HCEC 1CT (cell line): ENCODE results near the gene SLC26A11.
"Not testable (repeated sequence)": the region's sequence is repeated elsewhere in the genome, so short reads cannot be mapped to it uniquely, and the experiment has no call there.

ENCODE experiments used
- DNase-seq: peaks from one replicate; pipeline ENCODE4 v3.0.0-alpha.2; 2017

The SLC26A11 gene

DNA sequence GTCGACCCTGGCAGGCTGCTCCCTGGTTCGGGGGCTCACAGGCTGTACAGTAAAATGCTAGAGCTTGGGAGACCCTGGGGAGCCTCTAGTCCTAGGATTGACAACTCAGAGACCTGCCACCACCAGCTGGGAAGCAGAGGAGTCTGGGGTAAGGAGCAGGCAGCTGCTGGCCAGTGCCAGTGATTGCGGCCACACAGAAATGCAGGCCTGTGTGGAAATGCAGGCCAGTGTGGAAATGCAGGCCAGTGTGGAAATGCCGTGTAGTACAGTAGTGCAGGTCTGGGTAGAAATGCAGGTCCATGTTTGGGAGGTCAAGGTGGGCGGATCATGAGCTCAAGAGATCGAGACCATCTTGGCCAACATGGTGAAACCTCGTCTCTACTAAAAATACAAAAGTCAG, 23.6 kb upstream of the SLC26A11 start:
- no peak for DNase-seq

GRCh38 chr17:80198144-80198661, 22.0 kb upstream of the SLC26A11 start:
- no peak for DNase-seq

DNA sequence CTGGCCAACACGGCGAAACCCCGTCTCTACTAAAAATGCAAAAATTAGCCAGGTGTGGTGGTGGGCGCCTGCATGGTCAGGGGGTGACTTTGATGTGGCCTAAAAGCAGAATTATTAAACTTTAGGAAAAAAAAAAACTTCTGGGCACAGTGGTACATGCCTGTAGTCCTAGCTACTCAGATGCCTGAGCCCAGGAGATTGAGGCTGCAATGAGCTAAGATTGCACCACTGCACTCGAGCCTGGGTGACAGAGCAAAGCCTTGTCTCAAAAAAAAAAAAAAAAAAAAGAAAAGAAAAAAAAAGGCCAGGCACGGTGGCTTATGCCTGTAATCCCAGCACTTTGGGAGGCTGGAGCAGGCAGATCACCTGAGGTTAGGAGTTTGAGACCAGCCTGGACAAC, 20.9 kb upstream of the SLC26A11 start:
- DNase-seq, result not testable (repeated sequence)

DNA sequence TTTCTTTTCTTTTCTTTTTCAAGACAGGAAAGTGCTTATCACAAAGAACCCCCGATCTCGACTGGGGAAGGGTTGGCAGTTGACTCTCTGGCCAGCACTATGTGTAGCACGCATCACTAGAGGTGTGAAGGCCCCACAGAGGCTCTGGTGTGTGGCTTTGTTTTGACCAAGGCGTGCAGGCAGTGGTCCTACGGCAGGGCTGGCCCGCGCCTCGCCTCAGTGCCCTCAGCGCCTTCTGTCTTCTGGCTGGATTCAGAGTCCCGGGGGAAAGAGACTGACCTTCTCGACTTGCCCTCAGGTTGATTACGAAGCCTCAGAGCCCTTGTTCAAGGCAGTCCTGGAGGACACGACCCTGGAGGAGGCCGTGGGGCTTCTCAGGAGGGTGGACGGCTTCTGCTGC, 18.8 kb upstream of the SLC26A11 start:
- DNase-seq, result no peak

DNA sequence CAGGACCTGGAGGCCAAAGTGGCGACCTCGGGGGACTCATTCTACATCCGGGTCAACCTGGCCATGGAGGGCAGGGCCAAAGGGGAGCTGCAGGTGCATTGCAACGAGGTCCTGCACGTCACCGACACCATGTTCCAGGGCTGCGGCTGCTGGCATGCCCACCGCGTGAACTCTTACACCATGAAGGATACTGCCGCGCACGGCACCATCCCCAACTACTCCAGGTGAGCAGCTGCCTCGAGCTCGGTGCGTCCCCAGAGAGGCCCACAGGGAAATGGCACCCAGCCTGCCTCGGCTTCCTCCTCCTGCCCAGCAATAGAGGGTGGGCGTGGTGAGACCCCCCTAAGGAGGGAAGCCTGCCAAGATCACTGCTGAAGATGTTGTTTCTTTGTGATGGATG, 18.0 kb upstream of the SLC26A11 start:
- DNase-seq, result no peak

DNA sequence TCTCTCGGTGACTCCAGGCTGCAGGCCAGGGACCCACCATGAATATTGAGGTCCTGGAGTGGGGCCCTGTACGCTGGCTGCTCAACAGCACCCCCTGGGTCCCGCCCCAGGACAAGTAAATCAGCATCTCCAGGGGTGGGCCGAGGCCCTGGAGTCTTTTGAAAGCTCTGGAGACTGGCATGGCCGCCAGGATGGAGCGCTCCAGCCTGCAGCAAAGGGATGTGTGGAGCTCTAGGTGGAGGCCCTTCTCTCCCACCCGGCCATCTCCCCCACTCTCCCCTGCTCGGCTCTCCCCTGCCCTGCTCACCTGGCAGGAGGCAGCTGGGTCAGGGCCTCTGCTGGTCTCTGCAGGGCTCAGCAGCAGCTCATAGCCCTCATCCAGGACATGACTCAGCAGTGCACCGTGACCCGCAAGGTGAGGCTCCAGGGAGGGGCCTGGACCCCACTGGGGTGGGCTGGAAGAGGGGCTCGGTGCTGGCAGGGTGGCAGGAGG, 16.7 kb upstream of the SLC26A11 start:
- DNase-seq, result no peak

GRCh38 chr17:80204626-80205468, 15.4 kb upstream of the SLC26A11 start:
- no peak for DNase-seq

DNA sequence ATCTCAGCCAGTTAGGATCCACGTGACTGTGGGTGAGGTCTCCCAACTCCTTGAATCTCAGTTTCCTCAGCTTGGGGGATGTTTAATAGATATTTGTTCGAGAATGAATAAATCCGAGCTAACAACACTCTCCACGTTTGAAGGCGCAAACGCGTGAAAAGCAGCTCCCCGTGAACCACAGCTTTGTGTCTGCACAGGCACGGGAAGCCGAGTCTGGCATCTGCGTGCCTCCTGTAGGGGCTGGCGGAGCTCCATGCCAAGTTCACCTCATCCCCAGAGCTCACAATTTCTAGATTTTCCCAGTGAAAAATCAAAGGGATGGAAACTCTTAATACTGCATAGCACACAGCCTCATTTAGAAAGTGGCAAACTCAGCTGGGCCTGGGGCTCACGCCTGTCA, 14.4 kb upstream of the SLC26A11 start:
- DNase-seq, result no peak

DNA sequence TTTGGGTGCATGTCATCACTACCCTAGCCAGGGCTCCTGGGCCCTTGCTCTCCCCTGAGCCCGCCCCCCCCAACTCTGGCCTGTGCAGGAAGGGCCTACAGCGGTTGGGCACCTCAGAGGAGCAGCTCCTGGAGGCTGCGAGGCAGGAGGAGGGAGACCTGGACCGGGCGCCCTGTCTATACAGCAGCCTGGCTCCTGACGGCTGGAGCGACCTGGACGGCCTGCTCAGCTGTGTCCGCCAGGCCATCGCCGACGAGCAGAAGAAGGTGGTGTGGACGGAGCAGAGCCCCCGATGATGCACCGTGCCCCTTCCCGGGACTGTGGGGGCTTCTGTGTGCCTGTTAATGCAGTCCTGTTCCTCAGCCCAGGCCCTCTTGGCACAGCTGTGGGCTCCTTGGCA, 12.2 kb upstream of the SLC26A11 start:
- DNase-seq, result no peak

GRCh38 chr17:80209765-80210164, 10.5 kb upstream of the SLC26A11 start:
- no peak for DNase-seq

DNA sequence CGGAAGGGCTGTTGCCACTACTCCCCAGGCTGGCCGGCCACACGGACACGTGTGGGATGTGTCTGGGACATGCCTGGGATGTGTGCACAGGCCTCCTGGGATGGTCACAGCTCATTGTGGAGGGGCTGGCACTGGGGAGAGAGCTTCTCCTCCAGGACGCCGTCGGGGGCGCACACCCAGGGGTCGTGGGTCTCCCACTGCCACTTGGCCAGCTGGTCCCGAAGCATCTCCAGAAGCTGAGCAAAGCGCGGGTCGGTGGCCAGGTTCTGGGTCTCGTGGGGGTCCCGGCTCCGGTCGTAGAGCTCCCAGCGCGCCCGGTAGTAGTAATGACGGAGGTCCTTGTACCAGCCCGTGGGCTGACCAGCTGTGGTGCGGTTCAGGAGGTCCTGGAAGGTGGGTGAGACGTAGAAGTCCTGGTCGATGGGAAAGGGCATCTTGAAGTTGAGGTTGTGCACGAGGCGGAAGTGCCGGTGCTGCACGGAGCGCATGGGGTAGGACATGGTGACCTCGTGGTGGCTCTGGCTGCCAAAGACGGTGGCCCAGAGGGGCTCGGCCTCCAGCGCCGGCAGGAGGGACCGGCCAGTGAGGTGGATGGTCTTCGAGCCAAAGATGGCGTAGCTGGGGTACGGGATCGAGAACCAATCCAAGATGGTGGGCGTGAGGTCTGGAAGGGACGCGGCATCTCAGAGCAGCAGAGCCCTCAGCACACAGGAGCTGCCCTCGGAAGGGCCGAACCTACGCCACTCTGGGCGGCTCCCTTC, 9.7 kb upstream of the SLC26A11 start:
- no peak for DNase-seq

GRCh38 chr17:80212109-80212508, 8.1 kb upstream of the SLC26A11 start:
- DNase-seq, result no peak

GRCh38 chr17:80212511-80212910, 7.7 kb upstream of the SLC26A11 start:
- no peak for DNase-seq

DNA sequence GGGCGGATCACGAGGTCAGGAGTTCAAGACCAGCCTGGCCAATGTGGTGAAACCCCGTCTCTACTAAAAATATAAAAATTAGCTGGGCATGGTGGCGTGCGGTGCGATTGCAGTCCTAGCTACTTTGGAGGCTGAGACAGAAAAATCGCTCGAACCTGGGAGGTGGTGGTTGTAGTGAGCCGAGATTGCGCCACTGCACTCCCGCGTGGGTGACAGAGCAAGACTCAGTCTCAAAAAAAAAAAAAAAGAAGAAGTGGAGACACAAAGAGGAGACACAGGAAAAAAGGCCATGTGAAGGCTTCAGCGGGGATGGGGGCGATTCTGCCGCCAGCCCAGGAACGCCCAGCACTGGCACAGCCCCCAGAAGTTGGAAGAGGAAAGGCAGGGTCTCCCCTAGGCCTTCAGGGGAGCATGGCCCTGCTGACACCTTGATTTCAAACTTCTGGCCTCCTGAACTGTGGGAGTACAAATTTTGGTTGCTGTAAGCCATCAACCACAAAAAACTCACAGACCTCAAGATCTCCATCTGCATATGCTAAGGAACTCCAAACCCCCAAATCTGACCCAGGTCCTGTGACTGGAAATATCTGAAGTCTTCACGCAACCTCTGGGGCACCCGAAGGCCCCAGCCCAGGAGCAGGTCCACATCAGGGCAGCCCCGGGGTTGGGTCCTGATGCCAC, 7.1 kb upstream of the SLC26A11 start:
- no peak for DNase-seq

- no peak for DNase-seq
Observed at GRCh38 chr17:80213643-80213975, 6.6 kb upstream of the SLC26A11 start.

DNA sequence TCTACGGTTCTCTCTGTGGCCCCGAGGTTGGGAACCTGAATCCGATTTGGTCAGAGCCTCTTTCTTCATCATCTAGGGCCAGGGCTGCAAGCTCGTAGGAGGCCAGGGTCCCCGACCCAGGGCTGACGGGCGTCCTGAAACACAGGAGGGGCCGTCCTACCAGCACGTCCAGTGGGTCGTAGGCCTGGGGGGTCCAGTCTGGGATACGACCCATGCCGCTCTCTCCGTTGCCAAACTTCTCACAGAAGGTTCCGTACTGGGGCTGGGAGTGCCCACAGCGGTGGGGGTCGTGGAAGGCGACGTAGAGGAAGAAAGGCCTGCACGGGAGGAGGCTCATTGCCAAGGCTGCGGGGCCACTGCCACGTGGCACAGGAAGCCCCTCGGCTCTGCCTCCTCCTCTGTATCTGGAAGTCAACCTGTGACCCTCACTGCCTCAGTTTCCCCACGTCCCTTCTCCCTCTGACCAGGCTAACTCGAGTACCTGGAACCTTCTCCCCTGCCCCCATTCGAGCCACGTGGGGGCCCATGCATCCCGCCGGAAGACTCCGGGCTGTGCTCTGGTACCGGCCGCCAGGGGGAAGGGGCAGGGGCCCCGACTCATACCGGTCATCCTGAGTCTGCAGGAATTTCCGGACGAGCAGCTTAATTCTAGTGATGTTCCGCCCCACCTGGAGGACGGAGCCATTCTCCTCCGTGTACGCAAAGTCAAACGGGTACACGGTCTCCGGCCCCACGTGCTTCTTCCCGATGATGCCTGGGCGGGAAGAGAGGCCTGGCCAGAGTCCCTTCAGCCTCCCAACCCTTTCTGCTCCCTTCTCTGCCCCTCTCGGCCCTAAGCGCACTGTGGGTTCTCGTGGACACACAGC, 6.0 kb upstream of the SLC26A11 start:
- DNase-seq, result no peak

GRCh38 chr17:80214878-80215210, 5.4 kb upstream of the SLC26A11 start:
- no peak for DNase-seq

GRCh38 chr17:80216473-80217456, 3.5 kb upstream of the SLC26A11 start:
- no peak for DNase-seq

- DNase-seq, result no peak
Observed at GRCh38 chr17:80217703-80218362, 2.4 kb upstream of the SLC26A11 start.

DNA sequence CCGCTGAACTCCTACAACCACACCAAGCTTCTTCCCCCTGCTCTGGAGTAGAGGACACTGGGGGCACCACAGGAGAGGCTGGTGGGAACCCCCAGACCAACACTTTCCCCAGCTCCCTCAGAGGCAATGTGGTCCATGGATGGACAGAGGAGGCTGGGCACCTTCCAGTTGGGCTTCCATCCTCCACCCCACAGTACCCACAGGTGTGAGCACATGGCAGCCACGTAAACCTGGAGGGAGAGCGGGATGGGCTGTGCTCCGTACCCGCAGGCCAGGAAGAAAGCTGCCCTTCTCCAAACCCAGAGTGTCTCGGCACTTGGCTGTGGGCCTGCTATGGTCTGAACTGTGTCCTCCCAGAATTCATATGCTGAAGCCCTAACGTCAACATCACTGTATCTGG, 1.8 kb upstream of the SLC26A11 start:
- no peak for DNase-seq
